ENCODE data around the gene IL9. TPM values are rescaled to one million over a fixed set of nuclear protein-coding genes. Genes with fewer than 3 reads are reported as not detected.

Gene IL9
- total RNA-seq, 1 donor from 2014 or later: not detected

- H3K9me3 ChIP-seq: no peaks in the 10 kb centered on the region
- H3K36me3 ChIP-seq: no peaks in the 10 kb centered on the region
- no peaks in the 10 kb centered on the region for H3K27me3 ChIP-seq
- no peak overlapping the region for H3K4me3 ChIP-seq
- no peak for DNase-seq (ENCODE audit: low spot score in 2 of 2)
- TF ChIP-seq, protein P1, sequence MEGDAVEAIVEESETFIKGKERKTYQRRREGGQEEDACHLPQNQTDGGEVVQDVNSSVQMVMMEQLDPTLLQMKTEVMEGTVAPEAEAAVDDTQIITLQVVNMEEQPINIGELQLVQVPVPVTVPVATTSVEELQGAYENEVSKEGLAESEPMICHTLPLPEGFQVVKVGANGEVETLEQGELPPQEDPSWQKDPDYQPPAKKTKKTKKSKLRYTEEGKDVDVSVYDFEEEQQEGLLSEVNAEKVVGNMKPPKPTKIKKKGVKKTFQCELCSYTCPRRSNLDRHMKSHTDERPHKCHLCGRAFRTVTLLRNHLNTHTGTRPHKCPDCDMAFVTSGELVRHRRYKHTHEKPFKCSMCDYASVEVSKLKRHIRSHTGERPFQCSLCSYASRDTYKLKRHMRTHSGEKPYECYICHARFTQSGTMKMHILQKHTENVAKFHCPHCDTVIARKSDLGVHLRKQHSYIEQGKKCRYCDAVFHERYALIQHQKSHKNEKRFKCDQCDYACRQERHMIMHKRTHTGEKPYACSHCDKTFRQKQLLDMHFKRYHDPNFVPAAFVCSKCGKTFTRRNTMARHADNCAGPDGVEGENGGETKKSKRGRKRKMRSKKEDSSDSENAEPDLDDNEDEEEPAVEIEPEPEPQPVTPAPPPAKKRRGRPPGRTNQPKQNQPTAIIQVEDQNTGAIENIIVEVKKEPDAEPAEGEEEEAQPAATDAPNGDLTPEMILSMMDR (IDR thresholded peaks at IDR 0.05): no peak
- intact Hi-C loops (cut with DNase I): no loop called here
- no peak overlapping the region for H3K27ac ChIP-seq
- no peaks in the 10 kb centered on the region for H3K4me1 ChIP-seq
Observed at GRCh38 chr5:135857630-135858311, 37.9 kb downstream of the IL9 start.

GRCh38 chr5:135851915-135852845 lies 43.5 kb downstream of the IL9 start:
- Histone ChIP-seq H3K27ac (no peak overlapping the region), H3K4me3 (no peak overlapping the region)
- no peak for DNase-seq (ENCODE audit: low spot score in 2 of 2)

DNA sequence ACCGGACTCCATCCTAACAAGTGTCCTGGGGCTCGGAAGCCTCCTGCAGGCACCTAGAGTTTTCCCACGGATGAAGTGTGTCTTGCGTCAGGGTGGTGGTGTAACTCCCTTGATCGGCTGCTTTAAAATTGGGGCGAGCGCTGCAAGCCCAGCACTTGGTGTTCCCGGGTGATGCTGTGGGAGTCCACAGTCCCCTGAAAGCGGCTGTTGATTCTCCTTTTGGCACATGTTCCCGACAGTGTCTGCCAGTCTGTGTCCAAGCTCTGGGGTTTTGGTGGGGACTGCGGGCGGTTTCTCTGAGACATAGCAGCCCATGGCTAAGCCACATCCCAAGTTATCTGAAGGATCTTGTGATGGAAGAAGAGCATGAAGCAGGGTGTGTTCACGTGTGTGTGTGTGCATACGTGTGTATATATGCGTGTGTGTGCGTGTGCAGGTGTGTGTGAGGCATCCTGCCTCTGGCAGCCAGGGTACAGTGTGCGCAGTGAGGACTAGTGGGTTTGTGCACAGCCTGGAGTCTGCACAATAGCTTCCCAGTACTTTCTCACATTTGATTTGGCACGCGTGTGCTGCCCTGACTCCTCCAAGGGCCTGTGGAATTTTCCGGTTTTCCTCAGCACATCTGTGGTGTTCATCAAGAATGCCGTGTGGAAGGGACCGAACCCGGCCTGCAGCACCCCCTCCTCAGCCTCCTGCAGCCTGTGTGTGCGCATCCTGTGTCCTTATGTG lies 44.3 kb downstream of the IL9 start:
- intact Hi-C loops (cut with DNase I): no loop called here
- TF ChIP-seq, protein P1 (IDR thresholded peaks at IDR 0.05): no peak
- H3K27me3 ChIP-seq: no peaks in the 10 kb centered on the region
- H3K27ac ChIP-seq: no peak overlapping the region
- H3K36me3 ChIP-seq: no peaks in the 10 kb centered on the region
- H3K4me1 ChIP-seq: no peaks in the 10 kb centered on the region
- H3K4me3 ChIP-seq: no peak overlapping the region
- H3K9me3 ChIP-seq: no peaks in the 10 kb centered on the region
- no peak for DNase-seq (ENCODE audit: low spot score in 2 of 2)

More at GRCh38 chr5:135851915-135852845, 43.5 kb downstream of the IL9 start:
- Histone ChIP-seq H3K9me3 (no peaks in the 10 kb centered on the region), H3K27me3 (no peaks in the 10 kb centered on the region), H3K4me1 (no peaks in the 10 kb centered on the region), H3K36me3 (no peaks in the 10 kb centered on the region)
- TF ChIP-seq, protein P1 (IDR thresholded peaks at IDR 0.05): no peak
- intact Hi-C loops (cut with DNase I): no loop called here

GRCh38 chr5:135850671-135851070 lies 45.0 kb downstream of the IL9 start:
- TF ChIP-seq, protein P1 (IDR thresholded peaks at IDR 0.05): no peak
- Histone ChIP-seq H3K36me3 (no peaks in the 10 kb centered on the region), H3K27me3 (no peaks in the 10 kb centered on the region), H3K9me3 (no peaks in the 10 kb centered on the region), H3K4me1 (no peaks in the 10 kb centered on the region), H3K27ac (no peak overlapping the region), H3K4me3 (no peak overlapping the region)
- intact Hi-C loops (cut with DNase I): no loop called here
- no peak for DNase-seq (ENCODE audit: low spot score in 2 of 2)

DNA sequence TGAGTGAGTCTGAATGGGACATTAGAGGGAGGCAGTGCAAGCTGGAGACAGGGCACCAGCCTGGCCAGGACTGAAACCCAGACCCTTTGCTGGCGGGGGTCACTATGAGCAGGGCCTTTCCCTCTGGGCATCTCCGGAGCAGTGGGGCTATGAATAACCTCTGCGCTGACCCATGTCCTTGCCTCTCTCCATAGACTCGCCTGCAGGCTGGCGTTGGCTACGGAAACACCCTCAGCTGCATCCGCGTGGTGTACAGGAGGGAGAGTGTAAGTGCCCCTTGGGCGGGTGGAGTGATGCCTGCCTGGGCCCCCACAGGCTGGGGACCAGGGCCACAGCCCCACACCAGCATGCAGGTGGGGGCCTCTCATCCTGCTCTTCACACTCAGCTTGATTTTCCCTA lies 45.4 kb downstream of the IL9 start:
- Histone ChIP-seq H3K4me1 (no peaks in the 10 kb centered on the region), H3K9me3 (no peaks in the 10 kb centered on the region), H3K27me3 (no peaks in the 10 kb centered on the region), H3K27ac (no peak overlapping the region), H3K4me3 (no peak overlapping the region), H3K36me3 (no peaks in the 10 kb centered on the region)
- intact Hi-C loops (cut with DNase I): no loop called here
- no peak for DNase-seq (ENCODE audit: low spot score in 2 of 2)
- TF ChIP-seq, protein P1 (IDR thresholded peaks at IDR 0.05): no peak
